ENCODE results near the gene SORCS2.

GRCh38 chr4:7473081-7473480 lies 280.7 kb downstream of the SORCS2 start:
- TF ChIP-seq ZNF658 (tag by site-specific recombination; IDR thresholded peaks at IDR 0.05) (no peak), ZNF19 (tag by site-specific recombination; IDR thresholded peaks at IDR 0.05; ENCODE audit: low read depth) (no peak), ZNF558 (tag by site-specific recombination; IDR thresholded peaks at IDR 0.05) (no peak), CTCF (tag by site-specific recombination; IDR thresholded peaks at IDR 0.05) (no peak), MZF1 (tag by site-specific recombination; IDR thresholded peaks at IDR 0.05; ENCODE audit: borderline replicate concordance) (no peak), KLF10 (tag by site-specific recombination; IDR thresholded peaks at IDR 0.05) (no peak), ZNF792 (tag by site-specific recombination; IDR thresholded peaks at IDR 0.05) (no peak), ZBTB8A (tag by site-specific recombination; IDR thresholded peaks at IDR 0.05) (no peak), ZNF660 (tag by site-specific recombination; IDR thresholded peaks at IDR 0.05) (no peak), RBAK (tag by site-specific recombination; IDR thresholded peaks at IDR 0.05) (no peak)
- TF ChIP-seq, protein P1, sequence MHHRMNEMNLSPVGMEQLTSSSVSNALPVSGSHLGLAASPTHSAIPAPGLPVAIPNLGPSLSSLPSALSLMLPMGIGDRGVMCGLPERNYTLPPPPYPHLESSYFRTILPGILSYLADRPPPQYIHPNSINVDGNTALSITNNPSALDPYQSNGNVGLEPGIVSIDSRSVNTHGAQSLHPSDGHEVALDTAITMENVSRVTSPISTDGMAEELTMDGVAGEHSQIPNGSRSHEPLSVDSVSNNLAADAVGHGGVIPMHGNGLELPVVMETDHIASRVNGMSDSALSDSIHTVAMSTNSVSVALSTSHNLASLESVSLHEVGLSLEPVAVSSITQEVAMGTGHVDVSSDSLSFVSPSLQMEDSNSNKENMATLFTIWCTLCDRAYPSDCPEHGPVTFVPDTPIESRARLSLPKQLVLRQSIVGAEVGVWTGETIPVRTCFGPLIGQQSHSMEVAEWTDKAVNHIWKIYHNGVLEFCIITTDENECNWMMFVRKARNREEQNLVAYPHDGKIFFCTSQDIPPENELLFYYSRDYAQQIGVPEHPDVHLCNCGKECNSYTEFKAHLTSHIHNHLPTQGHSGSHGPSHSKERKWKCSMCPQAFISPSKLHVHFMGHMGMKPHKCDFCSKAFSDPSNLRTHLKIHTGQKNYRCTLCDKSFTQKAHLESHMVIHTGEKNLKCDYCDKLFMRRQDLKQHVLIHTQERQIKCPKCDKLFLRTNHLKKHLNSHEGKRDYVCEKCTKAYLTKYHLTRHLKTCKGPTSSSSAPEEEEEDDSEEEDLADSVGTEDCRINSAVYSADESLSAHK (tag by site-specific recombination; IDR thresholded peaks at IDR 0.05): no peak
- TF ChIP-seq, protein P2, sequence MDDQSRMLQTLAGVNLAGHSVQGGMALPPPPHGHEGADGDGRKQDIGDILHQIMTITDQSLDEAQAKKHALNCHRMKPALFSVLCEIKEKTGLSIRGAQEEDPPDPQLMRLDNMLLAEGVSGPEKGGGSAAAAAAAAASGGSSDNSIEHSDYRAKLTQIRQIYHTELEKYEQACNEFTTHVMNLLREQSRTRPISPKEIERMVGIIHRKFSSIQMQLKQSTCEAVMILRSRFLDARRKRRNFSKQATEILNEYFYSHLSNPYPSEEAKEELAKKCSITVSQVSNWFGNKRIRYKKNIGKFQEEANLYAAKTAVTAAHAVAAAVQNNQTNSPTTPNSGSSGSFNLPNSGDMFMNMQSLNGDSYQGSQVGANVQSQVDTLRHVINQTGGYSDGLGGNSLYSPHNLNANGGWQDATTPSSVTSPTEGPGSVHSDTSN (CRISPR knock-in tag; IDR thresholded peaks at IDR 0.05): no peak

Data from HEK293 (cell line).